HUES6 (cell line): ENCODE data around the gene NRXN2.
"Not testable (repeated sequence)": the region's sequence is repeated elsewhere in the genome, so short reads cannot be mapped to it uniquely, and the experiment has no call there.

ENCODE experiments used
- H3K27ac ChIP-seq: 2 replicates; pipeline ENCODE4 v1.7.0; 2013; ENCODE audit warnings: low read depth, mild to moderate bottlenecking, low read length, inconsistent platforms
- H3K27me3 ChIP-seq: 2 replicates; pipeline ENCODE4 v1.6.1; 2013; ENCODE audit warnings: low read length; ENCODE audit not compliant: control insufficient read depth, insufficient read depth
- H3K36me3 ChIP-seq: 2 replicates; pipeline ENCODE4 v1.6.1; 2013; ENCODE audit warnings: low read length; ENCODE audit not compliant: control insufficient read depth, insufficient read depth
- H3K4me1 ChIP-seq: 2 replicates; pipeline ENCODE4 v1.6.1; 2013; ENCODE audit warnings: low read length; ENCODE audit not compliant: control insufficient read depth, insufficient read depth
- H3K4me3 ChIP-seq: 2 replicates; pipeline ENCODE4 v1.5.1; 2013; ENCODE audit warnings: low read depth, low read length
- H3K9ac ChIP-seq: one replicate; pipeline ENCODE4 v1.6.1; 2013; ENCODE audit warnings: mild to moderate bottlenecking, low read length
- H3K9me3 ChIP-seq: 2 replicates; pipeline ENCODE4 v1.6.1; 2013; ENCODE audit warnings: low read depth, low read length; ENCODE audit not compliant: control insufficient read depth, insufficient read depth

The NRXN2 gene

GRCh38 chr11:64564947-64565889 lies 157.8 kb downstream of the NRXN2 start:
- peak overlapping the region; percentile 68; the same call in 1 of the 2 replicates for H3K27ac ChIP-seq
- H3K9me3 ChIP-seq = no peaks in the 10 kb centered on the region
- H3K4me3 ChIP-seq = no peak overlapping the region
- no peaks in the 10 kb centered on the region for H3K36me3 ChIP-seq
- peaks cover 35% of the 10 kb centered on the region for H3K4me1 ChIP-seq
- H3K27me3 ChIP-seq = no peaks in the 10 kb centered on the region
- H3K9ac ChIP-seq = peak overlapping the region; percentile 54

DNA sequence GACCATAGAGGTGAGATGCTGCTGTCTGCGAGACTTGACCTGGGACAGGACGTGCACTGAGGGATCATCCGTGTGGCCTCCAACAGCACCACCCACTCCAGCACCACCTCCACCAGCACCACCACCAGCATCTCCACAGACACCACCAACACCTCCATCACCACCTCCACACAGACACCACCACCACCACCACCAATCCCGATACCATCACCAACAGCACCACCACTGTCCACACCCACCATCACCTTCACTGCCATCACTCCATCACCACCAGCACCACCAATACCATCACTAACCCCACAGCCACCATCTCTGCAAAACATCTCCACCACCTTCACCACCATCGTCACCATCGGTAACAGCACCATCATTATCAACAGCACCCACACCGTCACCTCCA lies 158.6 kb downstream of the NRXN2 start:
- Histone ChIP-seq H3K4me1 (peaks cover 43% of the 10 kb centered on the region), H3K27me3 (no peaks in the 10 kb centered on the region), H3K36me3 (no peaks in the 10 kb centered on the region), H3K4me3 (no peak overlapping the region), H3K9me3 (no peaks in the 10 kb centered on the region), H3K27ac (no peak overlapping the region), H3K9ac (no peak overlapping the region)

- Histone ChIP-seq H3K36me3 (no peaks in the 10 kb centered on the region), H3K4me1 (peaks cover 46% of the 10 kb centered on the region), H3K27ac (no peak overlapping the region), H3K9me3 (no peaks in the 10 kb centered on the region), H3K27me3 (no peaks in the 10 kb centered on the region), H3K4me3 (no peak overlapping the region), H3K9ac (no peak overlapping the region)
These were observed 159.0 kb downstream of the NRXN2 start for GRCh38 chr11:64563966-64564365.

- H3K9ac ChIP-seq = no peak overlapping the region
- no peaks in the 10 kb centered on the region for H3K9me3 ChIP-seq
- peaks cover 52% of the 10 kb centered on the region for H3K4me1 ChIP-seq
- no peak overlapping the region for H3K4me3 ChIP-seq
- no peaks in the 10 kb centered on the region for H3K27me3 ChIP-seq
- no peak overlapping the region for H3K27ac ChIP-seq
- no peaks in the 10 kb centered on the region for H3K36me3 ChIP-seq
These were observed 160.2 kb downstream of the NRXN2 start for GRCh38 chr11:64562723-64563351.

DNA sequence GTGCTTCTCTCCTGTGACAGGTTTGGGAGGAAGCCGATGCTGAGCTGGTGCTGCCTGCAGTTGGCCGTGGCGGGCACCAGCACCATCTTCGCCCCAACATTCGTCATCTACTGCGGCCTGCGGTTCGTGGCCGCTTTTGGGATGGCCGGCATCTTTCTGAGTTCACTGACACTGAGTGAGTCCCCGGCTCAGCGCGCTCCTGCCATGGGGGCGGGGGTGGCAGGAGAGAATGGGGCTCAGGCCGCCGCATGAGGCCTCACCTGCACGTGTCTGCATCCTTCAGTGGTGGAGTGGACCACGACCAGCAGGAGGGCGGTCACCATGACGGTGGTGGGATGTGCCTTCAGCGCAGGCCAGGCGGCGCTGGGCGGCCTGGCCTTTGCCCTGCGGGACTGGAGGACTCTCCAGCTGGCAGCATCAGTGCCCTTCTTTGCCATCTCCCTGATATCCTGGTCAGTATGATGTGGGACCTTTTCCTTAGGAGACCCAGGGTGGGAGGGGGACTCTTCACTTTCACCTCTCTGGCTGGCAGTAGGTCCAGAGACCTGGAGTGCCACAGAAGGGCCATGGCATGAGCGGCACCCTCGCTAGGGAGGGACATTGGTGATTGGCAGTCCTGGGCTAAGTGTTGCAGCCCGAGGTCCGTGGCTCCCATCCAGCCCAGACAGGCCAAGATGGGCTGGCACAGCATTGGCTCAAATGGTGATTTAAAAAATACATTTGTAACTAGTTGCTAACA lies 160.8 kb downstream of the NRXN2 start:
- Histone ChIP-seq H3K9me3 (no peaks in the 10 kb centered on the region), H3K9ac (no peak overlapping the region), H3K36me3 (no peaks in the 10 kb centered on the region), H3K27me3 (no peaks in the 10 kb centered on the region), H3K4me3 (no peak overlapping the region), H3K27ac (no peak overlapping the region), H3K4me1 (peaks cover 47% of the 10 kb centered on the region)

- H3K27ac ChIP-seq = not testable (repeated sequence)
These were observed 161.6 kb downstream of the NRXN2 start for GRCh38 chr11:64561429-64561828.

DNA sequence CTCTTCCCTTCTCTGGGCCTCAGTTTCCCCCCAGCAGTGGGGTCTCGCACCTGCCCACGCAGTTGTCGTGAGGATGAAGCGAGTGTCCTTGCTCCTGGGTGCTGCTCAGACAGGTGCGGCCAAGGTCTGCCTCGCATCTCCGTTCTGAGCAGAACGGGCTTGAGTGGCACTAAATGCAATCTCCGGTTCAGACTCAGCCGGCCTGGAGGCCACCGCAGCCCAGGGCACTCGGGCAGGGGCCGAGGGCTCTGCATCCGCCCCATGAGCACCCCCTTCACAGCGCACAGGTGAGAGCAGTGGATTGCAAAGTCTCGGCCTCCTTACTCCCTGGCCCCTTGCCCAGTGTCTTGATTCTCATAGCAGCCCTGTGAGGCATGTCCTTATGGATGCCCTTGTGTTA lies 162.1 kb downstream of the NRXN2 start:
- Histone ChIP-seq H3K27me3 (no peaks in the 10 kb centered on the region), H3K36me3 (no peaks in the 10 kb centered on the region), H3K4me1 (peaks cover 36% of the 10 kb centered on the region), H3K9ac (no peak overlapping the region), H3K9me3 (no peaks in the 10 kb centered on the region), H3K4me3 (no peak overlapping the region), H3K27ac (no peak overlapping the region)

More at GRCh38 chr11:64561429-64561828, 161.6 kb downstream of the NRXN2 start:
- H3K27me3 ChIP-seq, H3K9me3 ChIP-seq, H3K36me3 ChIP-seq, H3K9ac ChIP-seq, H3K4me3 ChIP-seq: not testable (repeated sequence)
- peaks cover 40% of the 10 kb centered on the region for H3K4me1 ChIP-seq

DNA sequence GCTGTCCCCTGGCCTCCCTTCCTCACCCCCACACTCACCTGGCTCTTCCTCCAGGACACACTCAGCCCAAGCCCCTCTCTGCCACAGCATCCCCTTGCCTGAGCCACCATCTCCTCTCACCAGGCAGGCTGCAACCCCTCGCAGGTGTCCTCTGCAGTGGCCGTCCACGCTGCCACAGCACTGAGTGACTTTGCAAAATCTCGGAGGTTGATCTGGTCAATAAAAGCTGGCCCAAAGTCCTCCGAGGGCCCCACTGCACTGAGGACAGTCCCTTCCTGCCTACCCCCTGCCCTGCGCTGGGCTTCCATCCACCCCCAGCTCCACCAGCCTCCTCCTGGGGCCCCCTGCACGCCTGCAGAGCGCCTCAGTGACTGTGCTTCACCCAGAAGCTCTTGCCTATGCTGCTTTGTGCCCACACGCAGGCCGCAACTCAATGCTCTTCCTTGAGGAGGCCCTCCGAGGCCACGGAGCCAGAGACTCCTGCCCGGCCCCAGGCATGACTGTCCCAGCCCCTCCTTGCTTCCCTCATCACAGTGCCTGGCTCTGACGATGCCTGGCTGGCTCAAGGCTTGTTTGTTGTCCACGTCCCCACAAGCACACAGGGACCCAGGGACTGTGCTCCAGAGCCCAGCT lies 162.7 kb downstream of the NRXN2 start:
- Histone ChIP-seq H3K27me3 (no peaks in the 10 kb centered on the region), H3K9ac (peak overlapping the region; percentile 34), H3K4me3 (no peak overlapping the region), H3K36me3 (no peaks in the 10 kb centered on the region), H3K27ac (no peak overlapping the region), H3K4me1 (peaks cover 29% of the 10 kb centered on the region), H3K9me3 (no peaks in the 10 kb centered on the region)

GRCh38 chr11:64559351-64560138 lies 163.5 kb downstream of the NRXN2 start:
- Histone ChIP-seq H3K9ac (no peak overlapping the region), H3K9me3 (no peaks in the 10 kb centered on the region)

GRCh38 chr11:64558869-64559268 lies 164.1 kb downstream of the NRXN2 start:
- Histone ChIP-seq H3K9ac (no peak overlapping the region), H3K4me3 (no peak overlapping the region), H3K36me3 (no peaks in the 10 kb centered on the region), H3K4me1 (peaks cover 28% of the 10 kb centered on the region), H3K27me3 (no peaks in the 10 kb centered on the region), H3K27ac (no peak overlapping the region), H3K9me3 (no peaks in the 10 kb centered on the region)

More at GRCh38 chr11:64559351-64560138, 163.5 kb downstream of the NRXN2 start:
- Histone ChIP-seq H3K27ac (no peak overlapping the region), H3K36me3 (no peaks in the 10 kb centered on the region), H3K27me3 (no peaks in the 10 kb centered on the region), H3K4me3 (no peak overlapping the region), H3K4me1 (peaks cover 26% of the 10 kb centered on the region)
